Small intestine (tissue), 7 donors: Measurements from ENCODE around the gene CDK5RAP1. TPM values are rescaled to one million over a fixed set of nuclear protein-coding genes. Genes with fewer than 3 reads are reported as not detected.
"Not testable (repeated sequence)": the region's sequence is repeated elsewhere in the genome, so short reads cannot be mapped to it uniquely, and the experiment has no call there.

ENCODE experiments used
- DNase-seq, 2 donors: peaks; one replicate each; pipeline versions ENCODE4 v3.0.0 to v3.0.0-alpha.2; 2013
- FAIRE-seq: peaks from 2 replicates; lab custom pipeline; 2012; peaks lifted over from hg19 to GRCh38; lab: Jason Lieb, UNC
- H3K27ac ChIP-seq, 3 donors: one replicate each; pipeline ENCODE4 v1.5.1; 2013; ENCODE audit warnings: low read length in 2 of 3, mild to moderate bottlenecking in 2 of 3, control low read depth in 1 of 3, inconsistent platforms in 1 of 3, low read depth in 1 of 3, moderate library complexity in 1 of 3
- H3K27me3 ChIP-seq, 3 donors: one replicate each; pipeline ENCODE4 v1.6.1; 2013; ENCODE audit warnings: low read length in 3 of 3, inconsistent platforms in 1 of 3; ENCODE audit not compliant: control insufficient read depth in 3 of 3, insufficient read depth in 3 of 3
- H3K36me3 ChIP-seq, 3 donors: one replicate each; pipeline ENCODE4 v1.6.1; 2013; ENCODE audit warnings: low read length in 3 of 3, inconsistent platforms in 1 of 3, low read depth in 1 of 3, mild to moderate bottlenecking in 1 of 3, moderate library complexity in 1 of 3; ENCODE audit not compliant: control insufficient read depth in 3 of 3, insufficient read depth in 2 of 3
- H3K4me1 ChIP-seq, 3 donors: one replicate each; pipeline ENCODE4 v1.6.1; 2013; ENCODE audit warnings: low read length in 2 of 3, inconsistent platforms in 1 of 3, low read depth in 1 of 3, mild to moderate bottlenecking in 1 of 3, moderate library complexity in 1 of 3; ENCODE audit not compliant: control insufficient read depth in 3 of 3, insufficient read depth in 2 of 3
- H3K4me3 ChIP-seq, 3 donors: one replicate each; pipeline ENCODE4 v1.5.1; 2013; ENCODE audit warnings: low read length in 3 of 3, control low read depth in 1 of 3, inconsistent platforms in 1 of 3, low read depth in 1 of 3, mild to moderate bottlenecking in 1 of 3, moderate library complexity in 1 of 3
- H3K9me3 ChIP-seq, 2 donors: one replicate each; pipeline ENCODE4 v1.6.1; 2013; ENCODE audit warnings: low read depth in 1 of 2, low read length in 1 of 2; ENCODE audit not compliant: control insufficient read depth in 2 of 2, insufficient read depth in 1 of 2
- WGBS, 3 donors: extraction: QIAGEN DNeasy Blood & Tissue Kit; methylation state at CpG; one replicate each; pipeline ENCODE4 v1.1.7; 2013; 5-methylcytosine and 5-hydroxymethylcytosine counted together
- polyA plus RNA-seq, 4 donors: library from polyadenylated mRNA; stranded (reverse) in 3 of 4; unstranded in 1 of 4; fragments of 200-250 nt in 3 of 4; fragments of 120-200 nt in 1 of 4; gene quantifications; one replicate each; pipeline versions ENCODE4 v1.2.1 to v1.2.3, GENCODE V29; 2013
- donor health status: healthy with polysubstance abuse.
- donor health status: control.
- donor health status: control.
- donor health status: Bipolar disorder and iron deficiency.
- donor health status: healthy.

CDK5RAP1 gene
- polyA plus RNA-seq, 4 donors = 30.0 to 32.0 (median 30.3) TPM

DNA sequence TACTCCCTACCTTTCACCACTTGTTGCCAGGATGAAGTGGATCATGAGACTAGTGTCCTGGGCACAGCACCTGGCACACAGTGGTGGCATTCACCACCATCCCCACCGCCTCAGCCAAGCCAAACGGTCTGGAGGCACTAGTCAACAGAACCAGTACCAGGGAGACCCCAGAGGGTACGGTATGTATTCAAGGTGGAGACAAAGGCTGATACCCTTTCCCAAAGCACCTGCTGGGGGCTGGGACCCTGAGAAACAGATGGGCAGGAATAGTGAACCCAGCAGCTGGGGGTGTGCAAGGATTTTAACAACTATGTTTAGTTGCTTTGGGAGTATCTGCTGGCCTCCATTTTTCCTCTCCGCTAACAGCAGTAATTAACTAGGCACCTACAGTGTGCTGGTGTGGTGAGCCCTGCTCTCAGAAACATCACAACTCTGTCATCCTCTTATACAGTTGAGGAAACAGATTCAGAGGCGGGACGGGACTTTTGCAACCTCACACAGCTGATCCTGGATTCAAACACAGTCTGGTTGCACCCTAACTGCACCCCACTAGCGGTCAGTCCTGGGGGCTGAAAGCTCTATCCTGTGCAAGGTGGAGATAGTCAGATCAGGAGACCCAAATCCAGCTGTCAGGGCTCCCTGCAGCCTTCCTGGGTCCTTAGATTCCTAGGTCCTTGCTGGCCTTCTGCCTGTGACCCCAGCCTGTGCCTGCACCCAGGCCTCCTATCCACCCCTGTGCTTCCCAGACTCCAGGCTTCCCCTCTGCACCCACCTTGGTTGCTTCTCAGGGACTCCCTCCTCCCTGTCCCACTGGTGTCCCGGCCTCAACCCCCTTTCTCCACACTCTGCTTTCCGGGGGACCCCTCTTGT is 41.1 kb upstream of the CDK5RAP1 start:
- H3K27ac ChIP-seq = no peak overlapping the region
- WGBS, 3 donors = 68 to 74% (median 69%) methylated on average over 9 of the region's 9 CpGs

GRCh38 chr20:33441142-33441955 is 40.0 kb upstream of the CDK5RAP1 start:
- 73 to 76% (median 75%) methylated on average over 7 of the region's 7 CpGs for WGBS, 3 donors
- H3K27ac ChIP-seq = no peak overlapping the region
- H3K9me3 ChIP-seq = no peaks in the 10 kb centered on the region
- no peak overlapping the region for H3K4me3 ChIP-seq
- H3K4me1 ChIP-seq = peaks cover 0 to 21% (median 4%) of the 10 kb centered on the region in 3 donors
- FAIRE-seq (no peak), DNase-seq (no peak)
- H3K27me3 ChIP-seq = no peaks in the 10 kb centered on the region
- H3K36me3 ChIP-seq = peaks cover 0 to 14% (median 0%) of the 10 kb centered on the region in 3 donors

More for the DNA sequence above, 41.1 kb upstream of the CDK5RAP1 start:
- no peak for DNase-seq
- Histone ChIP-seq H3K4me3 (peak overlapping the region in 2 of 3 donors; percentile 43 to 80), H3K9me3 (no peaks in the 10 kb centered on the region), H3K4me1 (peaks cover 0 to 21% (median 4%) of the 10 kb centered on the region in 3 donors), H3K27me3 (no peaks in the 10 kb centered on the region), H3K36me3 (peaks cover 0 to 14% (median 0%) of the 10 kb centered on the region in 3 donors)
- no peak for FAIRE-seq

- H3K36me3 ChIP-seq = peaks cover 0 to 14% (median 0%) of the 10 kb centered on the region in 3 donors
- not testable (repeated sequence) for FAIRE-seq
Observed at GRCh38 chr20:33440562-33440961, 39.2 kb upstream of the CDK5RAP1 start.

DNA sequence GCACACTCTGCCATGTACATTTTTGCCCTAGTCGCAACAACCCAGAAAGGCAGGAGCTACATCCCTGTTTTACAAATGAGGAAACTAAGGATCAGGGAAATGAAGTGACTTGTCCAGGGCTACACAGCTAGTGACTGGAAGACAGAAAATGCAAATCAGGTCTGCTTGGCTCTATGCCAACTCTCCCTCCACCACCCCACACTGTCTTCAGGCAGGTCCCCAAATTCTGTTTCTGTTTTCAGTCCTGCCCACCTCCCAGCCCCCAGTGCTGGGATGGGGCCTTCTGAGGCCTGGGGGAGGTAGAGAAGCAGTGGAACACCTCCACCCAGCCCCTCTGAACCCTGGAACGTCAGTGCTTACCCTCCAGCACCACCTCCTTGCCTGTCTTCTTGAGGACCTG is 37.2 kb upstream of the CDK5RAP1 start:
- no peaks in the 10 kb centered on the region for H3K27me3 ChIP-seq
- no peak for DNase-seq
- peaks cover 0 to 20% (median 0%) of the 10 kb centered on the region in 3 donors for H3K36me3 ChIP-seq
- H3K9me3 ChIP-seq = no peaks in the 10 kb centered on the region
- no peak overlapping the region for H3K27ac ChIP-seq
- no peak overlapping the region for H3K4me3 ChIP-seq
- H3K4me1 ChIP-seq = peaks cover 0 to 13% (median 0%) of the 10 kb centered on the region in 3 donors
- FAIRE-seq = no peak
- WGBS, 3 donors = 68 to 83% (median 75%) methylated on average over 2 of the region's 2 CpGs

More at GRCh38 chr20:33440562-33440961, 39.2 kb upstream of the CDK5RAP1 start:
- WGBS, 3 donors = 73 to 82% (median 79%) methylated on average over 7 of the region's 7 CpGs
- H3K27me3 ChIP-seq, H3K27ac ChIP-seq, H3K9me3 ChIP-seq, H3K4me3 ChIP-seq: not testable (repeated sequence)
- peaks cover 0 to 21% (median 4%) of the 10 kb centered on the region in 3 donors for H3K4me1 ChIP-seq
- DNase-seq = peak in 1 of 2 donors; percentile 44

- FAIRE-seq = no peak
- Histone ChIP-seq H3K27me3 (no peaks in the 10 kb centered on the region), H3K4me3 (no peak overlapping the region), H3K9me3 (no peaks in the 10 kb centered on the region), H3K4me1 (peaks cover 0 to 7% (median 0%) of the 10 kb centered on the region in 3 donors), H3K27ac (no peak overlapping the region), H3K36me3 (peaks cover 0 to 20% (median 0%) of the 10 kb centered on the region in 3 donors)
- 81 to 91% (median 86%) methylated on average over 12 of the region's 12 CpGs for WGBS, 3 donors
- no peak for DNase-seq
Observed at GRCh38 chr20:33437141-33437911, 36.0 kb upstream of the CDK5RAP1 start.

- WGBS, 3 donors = 93 to 95% (median 93%) methylated on average over 5 of the region's 5 CpGs
- H3K27ac ChIP-seq = no peak overlapping the region
Observed at GRCh38 chr20:33434434-33434833, 33.1 kb upstream of the CDK5RAP1 start.

DNA sequence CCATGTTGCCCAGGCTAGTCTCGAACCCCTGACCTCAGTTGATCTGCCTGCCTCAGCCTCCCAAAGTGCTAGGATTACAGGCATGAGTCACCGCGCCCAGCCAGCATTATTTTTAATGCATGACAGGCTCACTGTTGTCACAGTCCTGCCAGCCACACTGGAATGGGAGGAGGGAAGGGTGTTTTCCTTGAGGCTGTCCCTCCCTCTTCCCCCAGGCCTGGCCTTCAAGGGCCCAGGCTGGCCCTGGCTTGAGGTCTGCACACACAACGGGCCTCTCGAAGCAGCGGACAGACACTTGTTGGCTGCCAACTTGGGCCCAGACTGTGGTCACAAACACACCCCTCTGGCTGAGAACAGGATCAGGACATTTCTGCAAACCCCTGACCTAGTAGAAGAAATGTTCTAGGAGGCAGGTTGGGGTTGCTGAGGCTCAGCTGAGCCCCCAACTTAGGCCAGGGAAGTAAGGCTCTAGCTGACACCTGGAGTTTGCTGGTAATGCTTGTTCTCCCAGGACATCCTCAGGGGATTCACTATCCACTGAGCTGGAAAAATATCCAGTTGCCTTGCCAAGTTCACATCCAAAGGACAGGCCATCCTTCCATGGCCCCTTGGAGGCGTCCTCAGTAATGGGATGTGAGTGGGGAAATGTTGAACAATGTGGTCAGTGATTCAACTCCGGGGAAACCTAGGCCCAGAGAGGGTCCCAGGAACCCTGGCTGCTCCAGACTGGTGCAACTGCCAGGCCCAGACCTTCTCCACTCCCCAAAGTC is 32.3 kb upstream of the CDK5RAP1 start:
- H3K9me3 ChIP-seq = no peaks in the 10 kb centered on the region
- H3K27ac ChIP-seq = no peak overlapping the region
- FAIRE-seq (no peak), DNase-seq (no peak)
- WGBS, 3 donors = 86 to 93% (median 88%) methylated on average over 8 of the region's 8 CpGs
- H3K27me3 ChIP-seq = no peaks in the 10 kb centered on the region
- no peak overlapping the region for H3K4me3 ChIP-seq
- H3K36me3 ChIP-seq = peaks cover 0 to 20% (median 0%) of the 10 kb centered on the region in 3 donors
- no peaks in the 10 kb centered on the region for H3K4me1 ChIP-seq

More at GRCh38 chr20:33434434-33434833, 33.1 kb upstream of the CDK5RAP1 start:
- FAIRE-seq (no peak), DNase-seq (no peak)
- no peaks in the 10 kb centered on the region for H3K4me1 ChIP-seq
- H3K27me3 ChIP-seq = no peaks in the 10 kb centered on the region
- H3K9me3 ChIP-seq = no peaks in the 10 kb centered on the region
- peaks cover 0 to 22% (median 0%) of the 10 kb centered on the region in 3 donors for H3K36me3 ChIP-seq
- no peak overlapping the region for H3K4me3 ChIP-seq
